ENCODE data around the gene SND1. TPM values are rescaled to one million over a fixed set of nuclear protein-coding genes. Genes with fewer than 3 reads are reported as not detected.

The SND1 gene
- total and polyA plus RNA-seq, 2 donors (not counting 3 experiments of a cell fraction or from before 2014, with no cell fraction given) = 116 to 249 TPM

GRCh38 chr7:127976056-127976737 lies 324.2 kb downstream of the SND1 start:
- no peak overlapping the region for H3K4me3 ChIP-seq (replicated peaks in 1 of 3; ENCODE audit: insufficient read depth in 1 of 3, low read depth in 1 of 3, low read length in 3 of 3)
- H3K9me3 ChIP-seq (replicated peaks; ENCODE audit: control insufficient read depth, insufficient read depth, low read length) = no peaks in the 10 kb centered on the region
- no peaks in the 10 kb centered on the region for H3K27me3 ChIP-seq (ENCODE audit: control insufficient read depth in 2 of 2, insufficient read depth in 2 of 2, low read length in 2 of 2)
- no TSS peak for BruUV-seq (replicated peaks)
- H3K4me1 ChIP-seq (ENCODE audit: control insufficient read depth, extremely low read depth, insufficient read depth, low read length) = no peaks in the 10 kb centered on the region
- ChIA-PET POLR2A (no interaction called here), CTCF (no interaction called here)
- no peak for DNase-seq (ENCODE audit: low read depth, low spot score)
- H3K79me2 ChIP-seq (ENCODE audit: control insufficient read depth, insufficient read depth, low read length) = no peaks in the 10 kb centered on the region
- no peaks in the 10 kb centered on the region for H3K9me1 ChIP-seq (replicated peaks; ENCODE audit: control insufficient read depth, extremely low read depth, insufficient read depth, low read length)
- H3K27ac ChIP-seq (ENCODE audit: insufficient read depth, low read depth, low read length) = no peak overlapping the region
- intact Hi-C loops (cut with micrococcal nuclease) (no loop called here), dilution Hi-C loops (cut with MboI; ENCODE audit: extremely low pct_ligation_motif_present, low sequenced_read_pairs) (no loop called here)
- no peak for FAIRE-seq
- H3K36me3 ChIP-seq (ENCODE audit: control insufficient read depth in 2 of 2, extremely low read depth in 1 of 2, insufficient read depth in 2 of 2, low read length in 2 of 2) = peaks cover 0 to 2% of the 10 kb centered on the region in 2 experiments
- no peak for TF ChIP-seq MYC (IDR thresholded peaks at IDR 0.05; ENCODE audit: low read depth, low read length)
- TF ChIP-seq, protein P1, sequence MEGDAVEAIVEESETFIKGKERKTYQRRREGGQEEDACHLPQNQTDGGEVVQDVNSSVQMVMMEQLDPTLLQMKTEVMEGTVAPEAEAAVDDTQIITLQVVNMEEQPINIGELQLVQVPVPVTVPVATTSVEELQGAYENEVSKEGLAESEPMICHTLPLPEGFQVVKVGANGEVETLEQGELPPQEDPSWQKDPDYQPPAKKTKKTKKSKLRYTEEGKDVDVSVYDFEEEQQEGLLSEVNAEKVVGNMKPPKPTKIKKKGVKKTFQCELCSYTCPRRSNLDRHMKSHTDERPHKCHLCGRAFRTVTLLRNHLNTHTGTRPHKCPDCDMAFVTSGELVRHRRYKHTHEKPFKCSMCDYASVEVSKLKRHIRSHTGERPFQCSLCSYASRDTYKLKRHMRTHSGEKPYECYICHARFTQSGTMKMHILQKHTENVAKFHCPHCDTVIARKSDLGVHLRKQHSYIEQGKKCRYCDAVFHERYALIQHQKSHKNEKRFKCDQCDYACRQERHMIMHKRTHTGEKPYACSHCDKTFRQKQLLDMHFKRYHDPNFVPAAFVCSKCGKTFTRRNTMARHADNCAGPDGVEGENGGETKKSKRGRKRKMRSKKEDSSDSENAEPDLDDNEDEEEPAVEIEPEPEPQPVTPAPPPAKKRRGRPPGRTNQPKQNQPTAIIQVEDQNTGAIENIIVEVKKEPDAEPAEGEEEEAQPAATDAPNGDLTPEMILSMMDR (IDR thresholded peaks at IDR 0.05; ENCODE audit: extremely low read depth in 1 of 2, insufficient read depth in 1 of 2, low read depth in 1 of 2, low read length in 2 of 2) = no peak
- TF ChIP-seq POLR2A (IDR thresholded peaks at IDR 0.05; ENCODE audit: low read depth, low read length) = no peak
- TF ChIP-seq GATA2 (IDR thresholded peaks at IDR 0.05; ENCODE audit: insufficient read depth, insufficient read length, low read depth, low read length) = no peak
- no peak overlapping the region for H2AFZ ChIP-seq (ENCODE audit: low read depth, low read length)
- H3K4me2 ChIP-seq (ENCODE audit: insufficient read depth, low read length) = no peak overlapping the region
- no peaks in the 10 kb centered on the region for H4K20me1 ChIP-seq (replicated peaks; ENCODE audit: control insufficient read depth, extremely low read depth, insufficient read depth, low read length)
- no peak overlapping the region for H3K9ac ChIP-seq (replicated peaks; ENCODE audit: extremely low read depth, insufficient read depth, low read length)

DNA sequence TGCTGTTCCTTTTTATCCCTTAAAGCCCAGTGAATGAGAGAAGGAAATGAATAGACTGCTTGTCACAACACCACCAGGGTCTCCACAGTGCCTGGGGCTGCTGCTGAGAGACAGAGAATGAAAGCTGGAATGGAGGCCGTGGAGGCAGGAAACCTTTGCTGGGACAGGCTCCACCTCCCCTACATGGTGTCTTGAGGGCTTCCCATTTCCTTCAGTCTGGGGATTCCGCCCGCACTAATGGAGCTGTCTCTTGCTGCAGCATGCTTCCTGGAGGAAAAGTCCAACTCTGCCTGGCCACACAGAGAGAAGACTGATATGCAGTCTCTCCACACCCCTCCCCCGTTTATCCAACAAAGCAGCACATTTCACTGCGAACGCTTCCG lies 324.7 kb downstream of the SND1 start:
- Histone ChIP-seq H3K4me1 (ENCODE audit: control insufficient read depth, extremely low read depth, insufficient read depth, low read length) (no peaks in the 10 kb centered on the region), H3K9ac (replicated peaks; ENCODE audit: extremely low read depth, insufficient read depth, low read length) (no peak overlapping the region), H3K9me1 (replicated peaks; ENCODE audit: control insufficient read depth, extremely low read depth, insufficient read depth, low read length) (no peaks in the 10 kb centered on the region), H4K20me1 (replicated peaks; ENCODE audit: control insufficient read depth, extremely low read depth, insufficient read depth, low read length) (no peaks in the 10 kb centered on the region), H3K4me2 (ENCODE audit: insufficient read depth, low read length) (no peak overlapping the region), H3K9me3 (replicated peaks; ENCODE audit: control insufficient read depth, insufficient read depth, low read length) (no peaks in the 10 kb centered on the region), H2AFZ (ENCODE audit: low read depth, low read length) (no peak overlapping the region), H3K27ac (ENCODE audit: insufficient read depth, low read depth, low read length) (no peak overlapping the region), H3K36me3 (ENCODE audit: control insufficient read depth in 2 of 2, extremely low read depth in 1 of 2, insufficient read depth in 2 of 2, low read length in 2 of 2) (peaks cover 0 to 2% of the 10 kb centered on the region in 2 experiments), H3K4me3 (replicated peaks in 1 of 3; ENCODE audit: insufficient read depth in 1 of 3, low read depth in 1 of 3, low read length in 3 of 3) (no peak overlapping the region), H3K27me3 (ENCODE audit: control insufficient read depth in 2 of 2, insufficient read depth in 2 of 2, low read length in 2 of 2) (no peaks in the 10 kb centered on the region), H3K79me2 (ENCODE audit: control insufficient read depth, insufficient read depth, low read length) (no peaks in the 10 kb centered on the region)
- no TSS peak for BruUV-seq (replicated peaks)
- no peak for TF ChIP-seq POLR2AphosphoS5 (IDR thresholded peaks at IDR 0.05; ENCODE audit: insufficient read depth, low read depth, low read length)
- no peak for TF ChIP-seq JUN (IDR thresholded peaks at IDR 0.05; ENCODE audit: borderline replicate concordance, insufficient read depth, insufficient read length, low read depth)
- TF ChIP-seq POLR2A (IDR thresholded peaks at IDR 0.05; ENCODE audit: low read depth, low read length) = no peak
- TF ChIP-seq, protein P2, sequence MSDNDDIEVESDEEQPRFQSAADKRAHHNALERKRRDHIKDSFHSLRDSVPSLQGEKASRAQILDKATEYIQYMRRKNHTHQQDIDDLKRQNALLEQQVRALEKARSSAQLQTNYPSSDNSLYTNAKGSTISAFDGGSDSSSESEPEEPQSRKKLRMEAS (IDR thresholded peaks at IDR 0.05; ENCODE audit: insufficient read depth, insufficient read length) = no peak
- TF ChIP-seq, protein P1 (IDR thresholded peaks at IDR 0.05; ENCODE audit: extremely low read depth in 1 of 2, insufficient read depth in 1 of 2, low read depth in 1 of 2, low read length in 2 of 2) = no peak
- no peak for TF ChIP-seq GATA2 (IDR thresholded peaks at IDR 0.05; ENCODE audit: insufficient read depth, insufficient read length, low read depth, low read length)
- no peak for TF ChIP-seq EZH2 (IDR thresholded peaks at IDR 0.05; ENCODE audit: borderline replicate concordance, low read depth, low read length, severe bottlenecking)
- no peak for TF ChIP-seq MYC (IDR thresholded peaks at IDR 0.05; ENCODE audit: low read depth, low read length)
- no peak for TF ChIP-seq FOS (IDR thresholded peaks at IDR 0.05; ENCODE audit: borderline replicate concordance, insufficient read depth, low read length)
- CTCF ChIA-PET = no interaction called here
- POLR2A ChIA-PET = no interaction called here
- dilution Hi-C loops (cut with MboI; ENCODE audit: extremely low pct_ligation_motif_present, low sequenced_read_pairs) (no loop called here), intact Hi-C loops (cut with micrococcal nuclease) (no loop called here)
- DNase-seq (ENCODE audit: low read depth, low spot score) (no peak), FAIRE-seq (no peak)

All from endothelial cell of umbilical vein (primary cell).